Kidney (tissue), 14 donors: Measurements from ENCODE around the gene TCF7L2. TPM values are rescaled to one million over a fixed set of nuclear protein-coding genes. Genes with fewer than 3 reads are reported as not detected.

Experiments used
- DNase-seq, 5 donors: peaks; one replicate each; pipeline ENCODE4 v3.0.0-alpha.2; 2013 to 2020
- FAIRE-seq: peaks from 2 replicates; lab custom pipeline; 2012; peaks lifted over from hg19 to GRCh38; lab: Jason Lieb, UNC
- H3K27ac ChIP-seq, 2 donors: one replicate each; pipeline ENCODE4 v1.7.0; 2013; ENCODE audit warnings: low read depth in 2 of 2, low read length in 2 of 2, inconsistent platforms in 1 of 2
- H3K27me3 ChIP-seq: one replicate; pipeline ENCODE4 v1.7.1; 2013; ENCODE audit warnings: low read length, inconsistent platforms; ENCODE audit not compliant: control insufficient read depth, insufficient read depth
- H3K36me3 ChIP-seq, 3 donors: one replicate each; pipeline versions ENCODE4 v1.7.0 to v1.7.1; 2013; ENCODE audit warnings: low read length in 3 of 3, control low read depth in 1 of 3, inconsistent platforms in 1 of 3; ENCODE audit not compliant: insufficient read depth in 3 of 3, control insufficient read depth in 2 of 3
- H3K4me1 ChIP-seq, 3 donors: one replicate each; pipeline versions ENCODE4 v1.7.0 to v1.7.1; 2013; ENCODE audit warnings: low read length in 3 of 3, inconsistent platforms in 1 of 3, low read depth in 1 of 3; ENCODE audit not compliant: control insufficient read depth in 2 of 3, insufficient read depth in 2 of 3
- H3K4me3 ChIP-seq, 3 donors: one replicate each; pipeline versions ENCODE4 v1.7.0 to v1.8.1; 2013; ENCODE audit warnings: low read length in 3 of 3, control low read depth in 1 of 3, inconsistent platforms in 1 of 3
- H3K9ac ChIP-seq, 3 donors: one replicate each; pipeline versions ENCODE4 v1.7.0 to v1.7.1; 2013; ENCODE audit warnings: low read length in 3 of 3, control low read depth in 1 of 3, inconsistent platforms in 1 of 3
- H3K9me3 ChIP-seq, 3 donors: one replicate each; pipeline versions ENCODE4 v1.7.0 to v1.7.1; 2013; ENCODE audit warnings: low read length in 3 of 3, control low read depth in 1 of 3, inconsistent platforms in 1 of 3; ENCODE audit not compliant: control insufficient read depth in 2 of 3, insufficient read depth in 1 of 3
- CTCF ChIP-seq: IDR thresholded peaks from 3 replicates; pipeline ENCODE4 v1.5.1; 2012; ENCODE audit warnings: mild to moderate bottlenecking, moderate library complexity, borderline replicate concordance; ENCODE audit not compliant: insufficient read depth; ENCODE audit errors: extremely low read depth
- intact Hi-C: fragments of 100-400 bp; cut with DNase I; formaldehyde crosslinking; loops from one replicate; pipeline ENCODE4 v1.11.1; 2022
- polyA plus RNA-seq: library from polyadenylated mRNA; stranded (reverse); fragments of 350-450 nt; fragmentation: Illumina TruSeq; extraction: RNeasy Lipid Tissue Mini Kit (QIAGEN cat#74804); gene quantifications from one replicate; pipeline ENCODE4 v1.2.3, GENCODE V29; 2014; ENCODE audit warnings: low read depth, low replicate concordance; ENCODE audit not compliant: insufficient read depth
- total RNA-seq: library from RNA; stranded (reverse); fragmentation: NEBNext Ultra II Directional; extraction: Animal tissue kit (Norgen Biotek cat#: 25700); gene quantifications from one replicate; pipeline ENCODE4 v1.2.1, GENCODE V29; 2021
- donor health status: control.
- donor health status: control.
- donor health status: control.
- donor health status: control.
- donor health status: control.
- donor health status: DM: yes; HTN: yes; CAD: no.
- donor health status: Normal renal cell carcinoma (clear cell type).

TCF7L2 gene
- total and polyA plus RNA-seq, 2 donors from 2014 or later = 6.5 to 32.4 TPM

GRCh38 chr10:113093188-113094113 lies 143.4 kb downstream of the TCF7L2 start:
- no peaks in the 10 kb centered on the region for H3K36me3 ChIP-seq
- no peak overlapping the region for H3K27ac ChIP-seq
- H3K9ac ChIP-seq = no peak overlapping the region
- no peaks in the 10 kb centered on the region for H3K27me3 ChIP-seq
- H3K4me3 ChIP-seq = no peak overlapping the region
- TF ChIP-seq CTCF = no peak
- no peaks in the 10 kb centered on the region for H3K4me1 ChIP-seq
- H3K9me3 ChIP-seq = no peaks in the 10 kb centered on the region
- intact Hi-C loops = no loop called here
- no peak for DNase-seq
- no peak for FAIRE-seq

GRCh38 chr10:113094114-113094486 lies 144.1 kb downstream of the TCF7L2 start:
- no peaks in the 10 kb centered on the region for H3K27me3 ChIP-seq
- no peaks in the 10 kb centered on the region for H3K36me3 ChIP-seq
- H3K4me3 ChIP-seq = no peak overlapping the region
- DNase-seq (no peak), FAIRE-seq (no peak)
- H3K9me3 ChIP-seq = no peaks in the 10 kb centered on the region
- no peak overlapping the region for H3K9ac ChIP-seq
- intact Hi-C loops = no loop called here
- no peak overlapping the region for H3K27ac ChIP-seq
- TF ChIP-seq CTCF = no peak
- H3K4me1 ChIP-seq = no peaks in the 10 kb centered on the region

GRCh38 chr10:113095419-113096127 lies 145.5 kb downstream of the TCF7L2 start:
- no peak overlapping the region for H3K27ac ChIP-seq
- no peak for FAIRE-seq

More at GRCh38 chr10:113095419-113096127, 145.5 kb downstream of the TCF7L2 start:
- Histone ChIP-seq H3K9ac (no peak overlapping the region), H3K36me3 (no peaks in the 10 kb centered on the region), H3K4me1 (peaks cover 0 to 5% (median 0%) of the 10 kb centered on the region in 3 donors), H3K4me3 (no peak overlapping the region), H3K9me3 (no peaks in the 10 kb centered on the region), H3K27me3 (no peaks in the 10 kb centered on the region)
- no peak for DNase-seq
- no peak for TF ChIP-seq CTCF
- intact Hi-C loops = no loop called here
